GM21723 (cell line): ENCODE measurements around the gene CACNA1I.
"Not testable (repeated sequence)": the region's sequence is repeated elsewhere in the genome, so short reads cannot be mapped to it uniquely, and the experiment has no call there.

Source experiments
- ATAC-seq: cut with Tn5 transposase; IDR thresholded peaks from one replicate; pipeline ENCODE4 v1.9.1; 2021; ENCODE audit warnings: mild to moderate bottlenecking, moderate library complexity; ENCODE audit not compliant: unreplicated experiment

CACNA1I gene

GRCh38 chr22:39731881-39732555 is 161.5 kb downstream of the CACNA1I start:
- ATAC-seq = no peak

GRCh38 chr22:39732625-39733024 is 162.1 kb downstream of the CACNA1I start:
- ATAC-seq = no peak

GRCh38 chr22:39733191-39733590 is 162.6 kb downstream of the CACNA1I start:
- ATAC-seq = no peak

GRCh38 chr22:39734046-39734445 is 163.5 kb downstream of the CACNA1I start:
- not testable (repeated sequence) for ATAC-seq

GRCh38 chr22:39734866-39735265 is 164.3 kb downstream of the CACNA1I start:
- ATAC-seq = no peak

- no peak for ATAC-seq
Observed at GRCh38 chr22:39735776-39736175, 165.2 kb downstream of the CACNA1I start.

- ATAC-seq = no peak
Observed at GRCh38 chr22:39738746-39739145, 168.2 kb downstream of the CACNA1I start.
